Astrocyte of the cerebellum (primary cell): ENCODE data around the gene MGAT4B.

Experiments
- DNase-seq: peaks from one replicate; pipeline ENCODE4 v3.0.0-alpha.2; 2011; ENCODE audit warnings: low read depth
- H3K4me3 ChIP-seq: 2 replicates; pipeline ENCODE4 v1.5.1; 2011; ENCODE audit warnings: mild to moderate bottlenecking, low read depth, low read length, moderate library complexity
- CTCF ChIP-seq: IDR thresholded peaks from 2 replicates; pipeline ENCODE4 v1.5.1; 2012; ENCODE audit warnings: low read length, low read depth, moderate library complexity, mild to moderate bottlenecking; ENCODE audit errors: missing control alignments
- in situ Hi-C: cut with HindIII; loops from 2 replicates; pipeline ENCODE4 v1.10.0; 2017; ENCODE audit warnings: low sequenced_read_pairs

MGAT4B gene

GRCh38 chr5:179803651-179804554 is 2.8 kb downstream of the MGAT4B start:
- no peak for TF ChIP-seq CTCF
- no peak for DNase-seq
- no peak overlapping the region for H3K4me3 ChIP-seq
- in situ Hi-C loops, result no loop called here

- no peak overlapping the region for H3K4me3 ChIP-seq
- in situ Hi-C loops, result no loop called here
- DNase-seq, result no peak
- no peak for TF ChIP-seq CTCF
Measured at GRCh38 chr5:179802950-179803562, 3.6 kb downstream of the MGAT4B start.

- H3K4me3 ChIP-seq, result no peak overlapping the region
- no peak for TF ChIP-seq CTCF
- DNase-seq, result no peak
- in situ Hi-C loops, result no loop called here
Measured at GRCh38 chr5:179802207-179802883, 4.3 kb downstream of the MGAT4B start.

- peak; percentile 44 for TF ChIP-seq CTCF
- no peak for DNase-seq
Measured at GRCh38 chr5:179801304-179802206, 5.1 kb downstream of the MGAT4B start.

GRCh38 chr5:179800696-179801201 is 5.9 kb downstream of the MGAT4B start:
- in situ Hi-C loops, result no loop called here
- DNase-seq, result no peak
- no peak for TF ChIP-seq CTCF
- H3K4me3 ChIP-seq, result no peak overlapping the region

More at GRCh38 chr5:179801304-179802206, 5.1 kb downstream of the MGAT4B start:
- in situ Hi-C loops, result no loop called here
- no peak overlapping the region for H3K4me3 ChIP-seq
